ENCODE data around the gene DYRK1A.

GRCh38 chr21:37489553-37489952, 123.0 kb downstream of the DYRK1A start:
- no peak for TF ChIP-seq CTCF (IDR thresholded peaks at IDR 0.05)
- TF ChIP-seq POLR2AphosphoS5 (IDR thresholded peaks at IDR 0.05), result no peak
- no peak for TF ChIP-seq EP300 (IDR thresholded peaks at IDR 0.05; ENCODE audit: low read depth)
- no peak for TF ChIP-seq POLR2A (IDR thresholded peaks at IDR 0.05)

Data from transverse colon (tissue), 4 donors.